GM12873 (cell line): ENCODE data around the gene TRIOBP.

Source experiments
- CTCF ChIP-seq: IDR thresholded peaks from 2 replicates; pipeline ENCODE4 v1.5.1; 2012; ENCODE audit warnings: low read depth, mild to moderate bottlenecking, moderate library complexity, low read length, control low read depth; ENCODE audit not compliant: insufficient read depth; ENCODE audit errors: missing control alignments

The TRIOBP gene

GRCh38 chr22:37708580-37709444 lies 12.0 kb downstream of the TRIOBP start:
- TF ChIP-seq CTCF = no peak

DNA sequence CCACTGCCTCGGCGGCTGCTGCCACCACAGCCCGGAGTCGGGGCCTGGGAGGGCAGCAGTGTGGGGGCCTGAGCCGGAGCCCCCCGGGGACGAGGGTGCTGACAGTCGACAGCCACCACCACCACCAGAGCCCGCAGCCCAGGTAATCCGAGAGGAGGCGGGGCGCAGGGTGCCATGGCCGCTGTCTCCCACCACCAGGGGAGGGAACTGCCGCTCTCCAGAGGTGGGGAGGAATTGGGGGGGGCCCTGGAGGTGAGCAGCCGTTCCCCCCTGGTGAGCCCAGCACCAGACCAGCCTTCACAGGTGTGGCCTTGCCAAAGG lies 12.6 kb downstream of the TRIOBP start:
- TF ChIP-seq CTCF = no peak

- no peak for TF ChIP-seq CTCF
Measured at GRCh38 chr22:37710675-37711074, 13.8 kb downstream of the TRIOBP start.

- TF ChIP-seq CTCF = no peak
Measured at GRCh38 chr22:37711490-37711889, 14.6 kb downstream of the TRIOBP start.

DNA sequence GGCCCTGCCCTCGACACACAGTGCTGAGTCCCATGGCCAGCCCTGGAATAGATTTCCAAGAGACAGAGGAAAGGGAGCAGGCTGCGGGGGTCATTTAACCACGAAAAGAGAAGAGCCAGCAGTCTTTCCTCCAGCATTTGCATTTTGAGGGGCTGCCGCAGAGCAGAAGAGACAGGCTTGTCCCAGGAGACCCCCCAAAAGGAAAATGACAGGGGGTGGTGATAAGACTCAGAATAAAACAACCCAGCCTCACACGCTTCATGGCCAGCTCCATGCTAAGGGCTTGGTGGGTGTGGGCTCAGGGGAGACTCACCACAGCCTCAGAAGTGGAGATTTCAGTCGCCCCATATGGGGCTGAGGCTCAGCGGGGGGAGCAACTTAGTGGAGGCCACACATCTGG lies 16.9 kb downstream of the TRIOBP start:
- TF ChIP-seq CTCF = no peak

DNA sequence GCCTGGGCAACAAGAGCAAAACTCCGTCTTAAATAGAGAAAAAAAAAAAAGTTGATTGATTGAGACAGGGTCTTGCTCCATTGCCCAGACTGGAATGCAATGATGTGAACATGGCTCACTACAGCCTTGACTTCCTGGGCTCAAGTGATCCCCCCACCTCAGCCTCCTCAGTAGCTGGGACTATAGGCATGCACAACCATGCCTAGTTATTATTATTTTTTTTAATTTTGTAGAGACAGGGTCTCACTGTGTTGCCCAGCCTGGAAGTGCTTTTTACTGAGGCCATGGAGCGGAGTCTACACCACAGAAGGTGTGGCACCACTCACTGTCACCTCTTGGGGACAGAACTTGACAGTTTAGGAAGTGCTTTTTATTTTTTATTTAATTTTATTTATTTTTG lies 17.8 kb downstream of the TRIOBP start:
- no peak for TF ChIP-seq CTCF

DNA sequence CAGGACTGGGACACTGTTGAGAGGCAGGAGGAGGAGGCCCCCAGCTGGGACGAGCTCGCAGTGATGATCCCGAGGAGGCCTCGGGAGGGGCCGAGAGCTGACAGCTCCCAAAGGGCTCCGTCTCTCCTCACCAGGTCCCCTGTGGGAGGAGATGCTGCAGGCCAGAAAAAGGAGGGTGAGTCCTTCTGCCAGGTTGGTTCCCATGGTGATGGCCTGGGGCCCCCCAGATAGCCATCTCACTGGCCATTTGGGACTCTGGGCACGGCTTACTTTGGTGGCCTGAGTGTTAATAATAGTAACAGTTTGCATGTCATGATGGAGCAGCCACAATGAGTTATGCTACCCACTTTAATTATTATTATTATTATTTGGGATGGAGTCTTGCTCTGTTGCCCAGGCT lies 18.9 kb downstream of the TRIOBP start:
- TF ChIP-seq CTCF = no peak
